HUES64 (cell line): ENCODE data around the gene ADCK1.

ENCODE experiments used
- H3K27ac ChIP-seq: 2 replicates; pipeline ENCODE4 v1.7.0; 2013; ENCODE audit warnings: low read depth, low read length, inconsistent platforms
- H3K27me3 ChIP-seq: 2 replicates; pipeline ENCODE4 v1.6.1; 2013; ENCODE audit warnings: mild to moderate bottlenecking, low read length; ENCODE audit not compliant: insufficient read depth
- H3K36me3 ChIP-seq: 2 replicates; pipeline ENCODE4 v1.6.1; 2013; ENCODE audit warnings: mild to moderate bottlenecking, low read length; ENCODE audit not compliant: insufficient read depth
- H3K4me1 ChIP-seq: 2 replicates; pipeline ENCODE4 v1.6.1; 2013; ENCODE audit warnings: mild to moderate bottlenecking, low read length, moderate library complexity; ENCODE audit not compliant: insufficient read depth
- H3K4me3 ChIP-seq: 2 replicates; pipeline ENCODE4 v1.5.1; 2013; ENCODE audit warnings: mild to moderate bottlenecking, low read length, moderate library complexity
- H3K9ac ChIP-seq: 2 replicates; pipeline ENCODE4 v1.6.1; 2013; ENCODE audit warnings: mild to moderate bottlenecking, low read depth, low read length
- H3K9me3 ChIP-seq: 2 replicates; pipeline ENCODE4 v1.6.1; 2013; ENCODE audit warnings: low read depth, low read length; ENCODE audit not compliant: insufficient read depth
- whole genome bisulfite sequencing: fragments of 150-250, 120-280 bp; methylation state at CpG from one replicate; pipeline ENCODE4 v1.1.7; 2013; ENCODE audit warnings: missing lambda C conversion rate; 5-methylcytosine and 5-hydroxymethylcytosine counted together

ADCK1 gene

GRCh38 chr14:77980475-77981321, 180.8 kb downstream of the ADCK1 start:
- H3K4me1 ChIP-seq, result peaks cover 11% of the 10 kb centered on the region
- H3K9ac ChIP-seq, result peak overlapping the region; percentile 49
- H3K27me3 ChIP-seq, result peaks cover 22% of the 10 kb centered on the region
- peak overlapping the region; percentile 59 for H3K4me3 ChIP-seq
- no peak overlapping the region for H3K27ac ChIP-seq
- H3K36me3 ChIP-seq, result no peaks in the 10 kb centered on the region
- 39% methylated on average over 45 of the region's 45 CpGs for WGBS
- no peaks in the 10 kb centered on the region for H3K9me3 ChIP-seq
